ENCODE measurements around the gene IDH3G.

The IDH3G gene

DNA sequence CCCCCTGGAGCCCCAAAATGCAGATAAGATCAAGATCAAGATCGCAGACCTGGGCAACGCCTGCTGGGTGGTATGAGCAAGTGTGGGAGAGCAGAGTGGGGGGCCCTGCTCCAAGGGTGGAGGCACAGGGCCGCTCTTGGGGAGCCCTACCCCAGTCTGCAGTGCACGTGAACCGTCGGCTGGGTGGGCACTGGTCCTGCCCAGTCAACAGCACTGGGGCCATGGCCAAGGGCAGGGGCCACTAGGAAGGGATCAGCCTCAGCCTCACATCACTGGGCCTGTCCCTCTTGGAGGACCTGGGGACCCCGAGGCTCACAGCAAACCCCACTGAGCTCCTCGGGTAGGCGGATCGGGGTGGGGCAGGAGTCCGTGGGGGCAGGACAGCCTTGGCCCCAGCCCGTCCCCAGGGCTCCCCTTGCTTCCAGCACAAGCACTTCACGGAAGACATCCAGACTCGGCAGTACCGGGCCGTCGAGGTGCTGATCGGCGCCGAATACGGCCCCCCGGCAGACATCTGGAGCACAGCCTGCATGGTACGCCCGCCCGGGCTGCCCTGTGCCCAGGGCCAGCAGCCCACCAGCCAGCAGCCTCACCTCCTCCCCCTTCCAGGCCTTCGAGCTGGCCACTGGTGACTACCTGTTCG lies 9.7 kb downstream of the IDH3G start:
- DNase-seq, result no peak

DNA sequence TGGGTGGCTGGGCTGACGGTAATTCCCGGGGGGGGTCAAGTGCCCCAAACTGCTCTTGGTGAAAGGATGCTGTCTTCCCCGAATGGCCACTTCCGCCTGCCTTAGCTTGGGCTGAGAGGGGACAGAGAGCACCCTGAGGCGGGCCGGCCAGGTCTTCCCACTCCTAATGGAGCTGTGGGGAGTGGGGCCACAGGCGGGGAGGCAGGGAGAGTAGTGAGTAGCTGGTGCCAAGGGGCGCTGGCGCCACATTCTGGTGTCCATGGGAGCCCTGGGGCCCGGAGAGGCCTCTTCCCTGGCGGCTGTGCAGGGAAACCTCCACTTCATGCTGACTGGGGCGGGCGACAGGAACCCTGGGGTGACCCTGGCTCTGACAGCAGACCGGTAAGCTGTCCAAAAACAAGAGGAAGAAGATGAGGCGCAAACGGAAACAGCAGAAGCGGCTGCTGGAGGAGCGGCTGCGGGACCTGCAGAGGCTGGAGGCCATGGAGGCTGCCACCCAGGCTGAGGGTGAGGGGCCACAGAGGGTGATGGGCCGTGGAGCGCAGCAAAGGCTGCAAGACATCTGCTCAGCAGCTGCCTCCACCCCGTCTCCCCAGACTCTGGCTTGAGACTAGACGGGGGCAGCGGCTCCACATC lies 10.7 kb downstream of the IDH3G start:
- DNase-seq, result no peak

DNA sequence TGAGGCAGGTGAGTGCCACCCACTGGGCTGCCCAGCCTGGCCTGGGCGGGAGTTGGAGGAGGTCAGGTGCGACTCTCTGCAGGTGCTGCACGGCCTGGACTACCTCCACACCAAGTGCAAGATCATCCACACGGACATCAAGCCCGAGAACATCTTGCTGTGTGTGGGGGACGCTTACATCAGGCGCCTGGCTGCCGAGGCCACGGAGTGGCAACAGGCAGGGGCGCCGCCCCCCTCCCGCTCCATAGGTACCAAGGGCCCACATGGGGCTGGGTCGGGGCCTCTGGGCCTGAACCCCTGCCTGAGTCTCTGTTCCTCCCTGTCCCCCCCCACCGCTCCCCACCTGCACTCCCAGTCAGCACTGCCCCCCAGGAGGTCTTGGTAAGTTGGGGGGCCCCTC lies 11.3 kb downstream of the IDH3G start:
- DNase-seq, result no peak

DNA sequence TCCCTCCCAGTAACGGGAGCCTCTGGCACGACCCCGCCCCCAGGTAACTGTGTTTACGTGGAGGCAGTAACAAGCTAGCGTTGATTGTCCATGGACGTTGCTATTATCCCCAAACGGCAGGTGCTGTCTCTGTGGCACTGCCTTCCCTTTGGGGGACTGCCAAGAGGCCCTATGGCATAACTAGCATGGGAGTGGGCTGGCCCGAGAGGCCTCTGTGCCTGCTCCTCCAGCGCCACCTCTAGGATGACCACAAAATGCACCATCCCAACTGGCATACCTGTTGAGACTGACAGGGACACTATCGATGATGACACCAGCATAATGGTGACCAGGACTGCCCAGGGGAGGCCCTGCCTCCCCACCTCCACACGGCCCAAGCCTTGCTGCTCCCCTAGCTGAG lies 11.9 kb downstream of the IDH3G start:
- DNase-seq, result peak; percentile 49

DNA sequence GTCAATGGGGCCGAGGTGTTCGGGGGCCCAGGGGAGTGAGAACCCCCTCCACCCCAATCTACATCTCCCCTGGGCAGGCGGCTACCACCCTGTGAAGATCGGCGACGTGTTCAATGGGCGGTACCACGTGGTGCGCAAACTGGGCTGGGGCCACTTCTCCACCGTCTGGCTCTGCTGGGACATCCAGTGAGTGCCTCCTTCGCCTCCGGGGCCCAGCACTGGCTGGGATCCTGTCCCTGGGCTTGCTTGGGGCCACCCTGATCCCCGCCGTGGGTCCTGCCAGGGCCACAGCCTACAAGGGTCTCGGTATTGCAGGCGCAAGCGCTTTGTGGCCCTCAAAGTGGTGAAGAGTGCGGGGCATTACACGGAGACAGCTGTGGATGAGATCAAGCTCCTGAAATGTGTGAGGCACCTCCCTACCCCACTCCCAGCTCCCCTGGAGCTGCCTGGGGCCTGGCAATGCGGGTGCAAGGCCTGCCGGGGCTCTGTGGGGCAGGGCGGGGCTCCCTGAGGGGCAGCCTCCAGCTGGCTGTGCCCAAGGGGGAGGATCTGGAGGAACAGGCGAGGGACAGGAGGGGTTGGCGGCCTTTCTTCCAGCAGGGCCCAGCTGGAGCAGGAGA lies 12.6 kb downstream of the IDH3G start:
- no peak for DNase-seq

DNA sequence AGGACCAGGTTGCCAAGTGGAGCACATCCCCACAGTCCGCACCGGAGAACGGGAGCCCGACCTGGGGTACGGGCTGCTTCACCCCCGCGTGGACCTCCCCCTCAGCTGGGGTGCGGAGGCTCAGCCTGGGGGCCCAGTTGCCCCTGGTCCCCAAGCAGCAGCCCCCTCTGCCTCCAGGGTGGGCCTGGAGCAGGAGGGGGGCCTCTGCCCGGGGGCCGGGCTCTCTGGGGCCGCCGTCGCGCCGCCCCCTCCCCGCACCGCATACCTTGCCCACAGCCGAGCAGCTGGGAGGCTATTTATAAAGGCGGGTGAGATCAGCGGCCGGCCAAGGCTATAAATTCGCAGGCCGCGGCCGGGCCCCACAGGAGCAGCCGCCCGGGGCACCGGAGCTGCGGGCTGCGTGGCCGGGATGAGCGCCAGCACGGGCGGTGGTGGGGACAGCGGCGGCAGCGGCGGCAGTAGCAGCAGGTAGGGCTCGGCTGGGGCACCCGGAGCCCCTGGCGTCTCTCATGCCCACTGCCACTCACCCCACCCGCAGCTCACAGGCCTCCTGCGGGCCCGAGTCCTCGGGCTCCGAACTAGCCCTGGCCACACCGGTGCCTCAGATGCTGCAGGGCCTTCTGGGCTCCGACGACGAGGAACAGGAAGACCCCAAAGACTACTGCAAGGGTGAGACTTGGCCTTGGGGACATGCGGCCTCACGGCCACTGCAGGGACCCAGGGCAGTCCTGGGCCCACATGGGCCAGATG lies 13.3 kb downstream of the IDH3G start, which contains the start of gene SRPK3:
Gene SRPK3 (plus strand): TSS at position 364 of the 750 bp plus-strand sequence. CDS start 46 bp downstream, at position 410.
- DNase-seq, result no peak

DNA sequence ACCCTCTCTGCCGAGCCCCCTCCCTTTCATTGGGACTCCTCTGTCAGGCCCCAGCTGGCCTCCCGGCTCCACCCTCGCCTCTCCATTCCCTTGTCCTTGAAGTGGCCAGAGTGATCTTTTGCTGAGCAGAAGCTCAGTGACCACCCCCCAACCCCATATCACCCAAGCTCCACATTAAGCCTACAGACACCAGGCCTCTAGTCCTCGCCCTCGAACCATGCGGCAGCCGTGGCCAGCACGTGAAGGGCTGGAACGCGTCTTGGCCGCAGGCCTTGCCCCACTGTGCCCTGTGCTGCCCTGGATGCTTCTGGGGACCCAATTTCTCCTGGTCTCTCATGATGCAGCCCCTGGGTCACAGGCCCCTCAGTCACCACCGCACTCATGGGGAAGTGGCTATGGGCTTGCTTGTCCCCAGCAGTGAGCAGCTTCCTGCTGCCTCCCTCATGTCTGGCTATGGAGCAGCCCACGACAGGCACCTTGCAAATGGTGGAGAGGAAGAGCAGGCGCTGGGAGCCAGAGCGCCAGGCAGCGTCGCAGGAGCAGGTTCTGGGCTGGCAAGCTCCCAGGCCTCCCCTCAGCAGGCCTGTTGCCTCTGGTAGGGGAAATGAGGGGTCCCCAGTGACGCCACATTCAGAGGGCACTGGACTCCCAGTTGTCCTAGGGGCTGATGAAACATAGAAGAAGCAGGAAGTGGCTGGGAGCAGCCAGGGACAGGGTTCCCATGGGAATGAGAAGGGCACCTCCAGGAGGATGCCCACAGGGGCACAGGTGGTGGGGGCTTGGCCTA lies 14.1 kb downstream of the IDH3G start:
- DNase-seq, result no peak

DNA sequence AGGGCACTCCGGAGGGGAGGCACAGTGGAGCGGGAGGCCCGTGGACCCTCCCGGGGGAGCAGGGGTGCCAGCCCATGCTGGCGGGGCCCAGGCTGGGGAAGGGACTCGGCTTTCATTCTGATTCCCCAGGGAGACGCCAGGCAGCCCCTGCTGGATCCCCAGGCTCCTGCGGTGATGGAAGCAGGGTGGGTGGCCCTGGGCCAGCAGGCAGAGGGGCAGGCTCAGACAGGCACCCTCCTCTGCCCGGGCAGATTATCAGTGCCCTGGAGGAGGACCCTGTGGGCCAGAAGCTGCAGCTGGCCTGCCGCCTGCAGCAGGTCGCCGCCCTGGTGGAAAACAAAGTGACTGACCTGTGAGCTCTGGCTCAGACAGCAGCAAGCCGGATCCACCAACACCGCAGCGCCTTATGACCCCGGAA lies 15.5 kb downstream of the IDH3G start:
- no peak for DNase-seq

DNA sequence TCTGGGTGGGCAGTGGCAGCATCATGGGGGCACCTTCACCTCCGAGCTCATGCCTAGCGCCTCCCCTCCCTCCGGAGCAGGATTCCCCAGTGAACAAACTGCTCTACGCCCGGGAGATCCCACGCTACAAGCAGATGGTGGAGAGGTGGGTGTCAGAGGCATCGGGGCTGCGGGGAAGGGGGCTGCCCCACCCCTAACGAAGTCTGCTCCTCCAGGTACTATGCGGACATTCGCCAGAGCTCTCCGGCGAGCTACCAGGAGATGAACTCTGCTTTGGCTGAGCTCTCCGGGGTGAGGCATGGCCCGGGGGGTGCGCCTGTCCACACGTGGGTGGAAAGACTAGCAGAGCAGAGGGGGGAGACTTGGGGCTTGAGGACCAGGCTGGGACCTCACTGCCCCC lies 16.0 kb downstream of the IDH3G start:
- DNase-seq, result no peak

DNA sequence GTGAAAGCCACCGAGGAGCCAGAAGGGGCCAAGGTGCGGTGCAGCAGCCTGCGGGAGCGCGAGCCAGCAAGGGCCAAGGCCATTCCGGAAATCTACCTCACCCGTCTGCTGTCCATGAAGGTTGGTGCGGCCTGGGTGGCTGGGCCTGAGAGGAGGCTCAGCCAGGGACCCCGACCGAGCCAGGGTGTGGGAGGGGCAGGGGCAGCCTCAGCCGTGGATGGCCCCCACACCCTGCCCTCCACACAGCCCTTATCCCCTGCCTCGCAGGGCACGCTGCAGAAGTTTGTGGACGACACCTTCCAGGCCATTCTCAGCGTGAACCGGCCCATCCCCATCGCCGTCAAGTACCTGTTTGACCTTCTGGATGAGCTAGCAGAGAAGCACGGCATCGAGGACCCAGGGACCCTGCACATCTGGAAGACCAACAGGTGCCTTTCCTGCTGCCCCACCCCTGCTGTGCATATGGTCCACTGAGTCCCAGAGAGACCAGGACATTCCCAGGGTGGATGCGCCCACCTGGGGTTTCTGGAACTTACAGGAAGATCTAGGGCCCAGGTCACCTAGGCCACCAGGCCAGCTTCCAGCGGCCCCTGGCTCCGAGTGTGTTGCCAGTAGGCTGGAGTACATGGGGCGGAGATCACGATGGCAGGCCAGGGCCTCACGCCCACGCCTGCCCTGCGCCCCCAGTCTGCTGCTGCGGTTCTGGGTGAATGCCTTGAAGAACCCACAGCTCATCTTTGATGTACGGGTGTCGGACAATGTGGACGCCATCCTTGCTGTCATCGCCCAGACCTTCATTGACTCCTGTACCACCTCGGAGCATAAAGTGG lies 16.7 kb downstream of the IDH3G start:
- no peak for DNase-seq

DNA sequence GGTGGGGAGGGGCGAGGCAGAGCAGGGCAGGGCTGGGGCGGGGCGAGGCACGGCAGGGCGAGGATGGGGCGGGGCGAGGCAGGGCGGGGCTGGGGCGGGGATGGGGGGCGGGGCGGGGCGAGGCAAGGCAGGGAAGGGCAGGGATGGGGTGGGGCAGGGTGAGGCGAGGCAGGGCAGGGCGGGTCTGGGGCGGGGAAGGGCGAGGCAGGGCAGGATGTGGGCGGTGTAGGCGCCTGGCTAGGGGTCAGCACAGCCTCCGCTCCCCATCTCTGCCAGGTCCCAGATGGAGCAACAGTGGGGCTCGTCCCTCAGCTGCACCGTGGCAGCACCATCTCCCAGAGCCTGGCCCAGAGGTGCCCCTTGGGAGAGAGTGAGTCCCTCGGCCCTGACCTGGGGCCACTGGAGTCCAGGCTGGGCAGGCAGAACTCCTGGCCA lies 17.5 kb downstream of the IDH3G start:
- DNase-seq, result no peak

DNA sequence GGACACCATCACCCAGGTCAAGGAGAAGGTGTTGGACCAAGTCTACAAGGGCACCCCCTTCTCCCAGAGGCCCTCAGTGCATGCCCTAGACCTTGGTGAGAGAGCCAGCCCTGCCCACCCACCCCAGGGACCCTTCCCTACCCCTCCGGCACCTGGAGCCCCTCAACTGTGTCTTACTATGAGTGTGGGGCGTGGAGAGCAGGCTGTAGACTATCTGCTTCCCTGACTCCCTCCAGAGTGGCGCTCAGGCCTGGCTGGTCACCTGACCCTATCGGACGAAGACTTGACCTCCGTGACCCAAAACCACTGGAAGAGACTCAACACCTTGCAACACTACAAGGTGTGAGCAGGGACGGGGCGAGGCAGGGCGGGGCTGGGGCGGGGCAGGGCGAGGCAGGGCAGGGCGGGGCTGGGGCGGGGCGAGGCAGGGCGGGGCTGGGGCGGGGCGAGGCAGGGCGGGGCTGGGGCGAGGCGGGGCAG lies 18.0 kb downstream of the IDH3G start:
- no peak for DNase-seq

DNA sequence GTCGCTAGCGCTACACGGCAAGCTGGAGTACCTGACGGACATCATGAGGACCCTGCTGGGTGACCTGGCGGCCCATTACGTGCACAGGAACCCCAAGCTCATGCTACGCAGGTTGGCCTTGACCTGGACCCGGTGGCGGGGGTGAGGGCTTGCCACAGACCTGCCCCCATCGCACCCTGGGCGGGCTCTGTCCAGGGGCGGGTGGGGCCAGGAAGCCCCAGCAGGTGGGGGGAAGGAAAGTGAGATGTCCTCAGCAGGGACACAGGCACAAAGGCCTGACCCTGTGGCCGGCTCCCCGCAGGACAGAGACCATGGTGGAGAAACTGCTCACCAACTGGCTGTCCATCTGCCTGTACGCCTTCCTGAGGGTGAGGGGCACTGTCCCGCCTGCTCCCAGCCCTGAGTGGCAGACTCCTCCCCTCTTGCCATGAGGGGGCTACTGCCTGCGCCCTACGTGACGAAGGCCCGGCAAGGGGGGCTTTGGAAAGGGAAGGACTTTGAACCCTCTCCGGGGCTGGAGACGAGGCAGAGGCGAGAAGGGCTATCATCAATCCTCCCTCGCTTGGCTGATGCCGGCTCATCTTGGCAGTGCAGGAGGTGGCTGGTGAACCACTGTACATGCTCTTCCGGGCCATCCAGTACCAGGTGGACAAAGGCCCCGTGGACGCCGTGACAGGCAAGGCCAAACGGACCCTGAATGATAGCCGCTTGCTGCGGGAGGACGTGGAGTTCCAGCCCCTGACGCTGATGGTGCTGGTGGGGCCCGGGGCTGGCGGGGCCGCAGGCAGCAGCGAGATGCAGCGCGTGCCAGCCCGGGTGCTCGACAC lies 18.7 kb downstream of the IDH3G start:
- no peak for DNase-seq

DNA sequence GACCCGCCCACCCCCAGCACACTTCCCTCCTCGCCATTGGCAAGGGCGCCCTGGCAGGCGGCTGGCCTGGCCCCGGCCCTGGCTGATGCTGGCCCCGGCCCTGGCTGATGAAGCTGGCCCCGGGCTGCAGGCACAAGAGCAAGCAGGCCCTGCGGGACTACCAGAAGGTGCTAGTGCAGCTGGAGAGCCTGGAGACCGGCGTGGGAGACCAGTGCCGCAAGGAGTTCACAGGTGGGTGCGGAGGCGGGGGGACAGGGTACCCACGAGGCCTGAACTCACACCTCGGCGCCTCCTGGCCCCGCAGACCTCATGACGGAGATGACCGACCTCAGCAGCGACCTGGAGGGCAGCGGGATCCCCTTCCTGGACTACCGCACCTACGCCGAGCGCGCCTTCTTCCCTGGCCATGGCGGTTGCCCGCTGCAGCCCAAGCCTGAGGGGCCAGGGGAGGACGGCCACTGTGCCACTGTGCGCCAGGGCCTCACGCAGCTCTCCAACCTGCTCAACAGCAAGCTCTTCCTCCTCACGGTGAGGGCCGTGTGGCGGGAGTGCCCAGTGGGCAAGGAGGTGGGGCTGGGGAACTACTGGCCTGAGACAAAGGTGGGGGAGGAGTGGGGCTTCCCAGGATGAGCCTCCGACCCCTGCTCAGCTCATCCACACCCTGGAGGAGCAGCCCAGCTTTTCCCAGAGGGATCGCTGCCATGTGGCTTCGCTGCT lies 19.4 kb downstream of the IDH3G start:
- no peak for DNase-seq

DNA sequence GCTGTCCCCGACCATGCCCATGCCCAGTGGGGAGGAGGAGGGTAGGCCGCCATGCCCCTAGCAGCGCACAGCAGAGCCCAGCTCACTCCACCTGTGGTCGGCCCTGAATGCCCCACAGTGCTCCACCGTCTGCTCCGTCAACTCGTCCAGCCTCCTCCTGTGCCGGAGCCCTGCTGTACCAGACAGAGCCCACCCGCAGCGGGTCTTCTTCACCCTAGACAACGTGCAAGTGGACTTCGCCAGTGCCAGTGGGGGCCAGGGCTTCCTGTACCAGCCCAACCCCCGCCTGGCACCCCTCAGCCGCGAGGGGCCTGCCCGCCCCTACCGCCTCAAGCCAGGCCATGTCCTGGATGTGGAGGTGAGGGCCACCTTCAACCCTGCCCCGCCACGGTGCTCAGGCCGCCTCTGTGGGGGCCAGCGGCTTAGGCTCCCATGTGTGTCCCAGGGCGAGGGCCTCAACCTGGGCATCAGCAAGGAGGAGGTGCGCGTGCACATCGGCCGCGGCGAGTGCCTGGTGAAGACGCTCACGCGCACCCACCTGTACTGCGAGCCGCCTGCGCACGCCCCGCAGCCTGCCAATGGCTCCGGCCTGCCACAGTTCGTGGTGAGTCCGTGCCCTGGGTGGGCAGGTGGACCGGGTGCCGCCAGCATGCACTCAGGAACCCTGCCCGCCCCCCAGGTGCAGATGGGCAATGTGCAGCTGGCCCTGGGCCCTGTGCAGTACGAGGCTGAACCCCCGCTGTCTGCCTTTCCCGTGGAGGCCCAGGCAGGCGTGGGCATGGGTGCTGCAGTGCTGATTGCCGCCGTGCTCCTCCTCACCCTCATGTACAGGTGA lies 20.2 kb downstream of the IDH3G start:
- no peak for DNase-seq

DNA sequence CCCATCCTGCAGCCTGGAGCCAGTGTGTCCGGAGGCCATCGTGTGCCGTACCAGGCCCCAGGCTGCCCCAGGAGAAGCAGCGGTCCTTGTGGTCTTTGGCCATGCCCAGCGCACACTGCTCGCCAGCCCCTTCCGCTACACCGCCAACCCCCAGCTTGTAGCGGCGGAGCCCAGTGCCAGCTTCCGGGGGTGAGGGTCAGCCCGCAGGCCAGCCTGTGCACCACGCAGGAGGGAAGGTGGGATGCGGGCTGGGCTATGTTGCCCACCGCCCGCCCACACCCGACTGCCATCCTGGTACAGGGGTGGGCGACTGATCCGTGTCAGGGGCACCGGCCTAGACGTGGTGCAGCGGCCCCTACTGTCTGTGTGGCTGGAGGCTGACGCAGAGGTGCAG lies 21.0 kb downstream of the IDH3G start:
- no peak for DNase-seq

DNA sequence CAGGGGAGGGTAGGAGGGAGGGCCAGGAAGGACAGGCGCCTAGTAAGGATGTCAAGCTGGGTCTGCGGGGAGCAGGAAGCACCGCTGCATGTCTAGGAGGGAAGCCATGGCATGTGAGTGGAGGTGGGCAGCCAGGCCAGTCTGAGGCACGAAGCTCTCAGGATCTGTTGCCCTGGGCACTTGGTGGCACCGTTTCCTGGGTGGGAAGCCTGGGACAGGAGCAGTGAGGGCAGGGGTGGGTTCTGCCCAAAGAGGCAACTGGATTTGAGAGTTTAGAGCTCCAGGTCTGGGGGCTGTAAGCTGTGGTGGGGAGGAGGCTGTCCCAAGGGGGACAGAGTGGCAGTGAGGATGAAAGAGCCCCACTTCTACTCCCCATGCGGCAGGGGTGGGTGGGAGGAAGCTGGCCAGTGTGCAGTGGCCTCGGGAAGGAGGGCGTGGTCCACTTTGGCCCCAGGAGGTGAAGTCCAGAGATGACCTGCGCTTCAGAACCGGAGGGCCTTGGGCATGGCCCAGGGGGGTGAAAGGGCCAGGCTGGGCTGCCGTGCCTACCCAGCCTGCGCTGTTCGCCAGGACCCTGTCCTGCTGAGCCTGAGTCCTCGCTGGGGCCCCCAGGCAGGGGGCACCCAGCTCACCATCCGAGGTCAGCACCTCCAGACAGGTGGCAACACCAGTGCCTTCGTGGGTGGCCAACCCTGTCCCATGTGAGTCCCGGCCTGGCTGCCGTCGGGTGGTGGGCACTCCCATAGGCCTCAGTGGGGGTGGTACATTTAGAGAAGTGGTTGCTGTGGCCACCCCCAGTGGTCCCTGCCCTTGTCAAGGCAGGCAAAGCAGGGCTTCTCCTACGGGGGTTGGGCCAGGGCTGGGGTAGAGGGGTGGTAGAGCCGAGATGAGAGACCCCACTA lies 21.6 kb downstream of the IDH3G start:
- no peak for DNase-seq
